Stimulated activated naive B cell treated with anti-CD40 and anti-IgM and Interleukin-4, amounts not matched to agents 10 μg/mL and 1 μg/mL and 100 μg/mL, for 72 hours (primary cell): ENCODE data around the gene LBHD2.

Source experiments
- ATAC-seq, 2 donors: fragments of 150-1000 bp; cut with Tn5 transposase; replicated peaks; 2 replicates each; pipeline ENCODE4 v1.10.0; 2021; ENCODE audit warnings: moderate library complexity in 1 of 2
- DNase-seq: peaks from one replicate; pipeline ENCODE4 v3.0.0; 2021
- H3K27ac Mint-ChIP-seq: one replicate; pipeline ENCODE4 v1.8.0; 2022; ENCODE audit warnings: mild to moderate bottlenecking, mixed read lengths
- H3K27me3 Mint-ChIP-seq, 2 donors: one replicate each; pipeline ENCODE4 v1.8.0; 2022; ENCODE audit warnings: mixed read lengths in 2 of 2
- H3K36me3 Mint-ChIP-seq, 2 donors: one replicate each; pipeline ENCODE4 v1.8.0; 2022; ENCODE audit warnings: mixed read lengths in 2 of 2, mild to moderate bottlenecking in 1 of 2
- H3K4me1 Mint-ChIP-seq, 2 donors: one replicate each; pipeline ENCODE4 v1.8.0; 2022; ENCODE audit warnings: mixed read lengths in 2 of 2, mild to moderate bottlenecking in 1 of 2
- H3K4me3 Mint-ChIP-seq, 2 donors: one replicate each; pipeline ENCODE4 v1.8.0; 2022; ENCODE audit warnings: mild to moderate bottlenecking in 2 of 2, mixed read lengths in 2 of 2, moderate library complexity in 1 of 2
- H3K9me3 Mint-ChIP-seq, 2 donors: one replicate each; pipeline ENCODE4 v1.8.0; 2022; ENCODE audit warnings: mixed read lengths in 2 of 2, mild to moderate bottlenecking in 1 of 2

Gene LBHD2

GRCh38 chr14:103137689-103138300 lies 53.8 kb downstream of the LBHD2 start:
- Mint-ChIP-seq H3K27me3 (peaks cover 30 to 55% of the 10 kb centered on the region in 2 donors), H3K27ac (no peak overlapping the region), H3K36me3 (peaks cover 0 to 17% of the 10 kb centered on the region in 2 donors), H3K4me3 (no peak overlapping the region), H3K9me3 (peaks cover 0 to 4% of the 10 kb centered on the region in 2 donors), H3K4me1 (peaks cover 14 to 20% of the 10 kb centered on the region in 2 donors)
- ATAC-seq (no peak), DNase-seq (no peak)

DNA sequence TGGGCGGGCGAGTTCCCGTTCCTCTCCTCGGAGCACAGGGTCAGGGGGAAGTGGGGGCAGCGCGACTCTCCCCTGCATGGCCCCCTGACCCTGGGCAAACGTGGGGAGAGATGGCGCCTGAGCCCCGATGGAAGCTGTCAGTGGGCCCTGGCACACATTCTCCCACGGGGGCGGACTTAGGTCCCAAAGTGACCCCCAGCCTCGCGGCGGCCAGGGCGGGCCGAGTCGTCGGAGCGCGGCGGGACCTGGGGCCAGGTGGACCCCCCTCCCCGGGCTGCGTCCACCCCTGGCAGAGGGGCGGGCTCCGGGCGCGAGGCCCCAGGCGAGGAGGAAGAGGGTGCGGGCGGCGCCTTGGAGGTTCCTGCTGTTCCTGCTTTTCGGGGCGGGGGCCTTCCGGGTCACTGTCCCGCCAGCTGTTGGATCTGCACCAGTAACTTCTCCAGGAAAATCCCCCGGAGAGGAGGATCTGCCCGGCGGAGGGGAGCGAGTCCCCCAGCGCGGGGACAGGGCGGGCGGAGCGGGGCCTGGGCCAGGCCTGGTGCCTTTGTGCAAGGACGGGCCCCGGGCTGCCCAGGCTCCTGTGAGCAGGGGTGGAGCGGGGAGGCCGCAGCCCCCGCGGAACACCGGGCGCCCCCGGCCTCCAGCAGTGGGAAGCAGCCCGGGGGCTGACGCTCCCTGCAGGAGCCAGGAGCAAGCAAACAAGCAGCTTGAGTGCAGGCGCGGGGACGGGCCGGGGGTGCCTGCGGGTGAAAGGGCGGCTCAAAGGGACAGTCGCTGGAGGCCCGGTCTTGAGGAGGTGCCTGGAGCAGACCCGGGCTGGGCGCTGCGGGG lies 54.5 kb downstream of the LBHD2 start:
- Mint-ChIP-seq H3K27me3 (peaks cover 37 to 63% of the 10 kb centered on the region in 2 donors), H3K9me3 (peaks cover 0 to 4% of the 10 kb centered on the region in 2 donors), H3K4me3 (no peak overlapping the region), H3K27ac (no peak overlapping the region), H3K4me1 (peaks cover 14 to 20% of the 10 kb centered on the region in 2 donors), H3K36me3 (peaks cover 0 to 17% of the 10 kb centered on the region in 2 donors)
- no peak for ATAC-seq
- no peak for DNase-seq

DNA sequence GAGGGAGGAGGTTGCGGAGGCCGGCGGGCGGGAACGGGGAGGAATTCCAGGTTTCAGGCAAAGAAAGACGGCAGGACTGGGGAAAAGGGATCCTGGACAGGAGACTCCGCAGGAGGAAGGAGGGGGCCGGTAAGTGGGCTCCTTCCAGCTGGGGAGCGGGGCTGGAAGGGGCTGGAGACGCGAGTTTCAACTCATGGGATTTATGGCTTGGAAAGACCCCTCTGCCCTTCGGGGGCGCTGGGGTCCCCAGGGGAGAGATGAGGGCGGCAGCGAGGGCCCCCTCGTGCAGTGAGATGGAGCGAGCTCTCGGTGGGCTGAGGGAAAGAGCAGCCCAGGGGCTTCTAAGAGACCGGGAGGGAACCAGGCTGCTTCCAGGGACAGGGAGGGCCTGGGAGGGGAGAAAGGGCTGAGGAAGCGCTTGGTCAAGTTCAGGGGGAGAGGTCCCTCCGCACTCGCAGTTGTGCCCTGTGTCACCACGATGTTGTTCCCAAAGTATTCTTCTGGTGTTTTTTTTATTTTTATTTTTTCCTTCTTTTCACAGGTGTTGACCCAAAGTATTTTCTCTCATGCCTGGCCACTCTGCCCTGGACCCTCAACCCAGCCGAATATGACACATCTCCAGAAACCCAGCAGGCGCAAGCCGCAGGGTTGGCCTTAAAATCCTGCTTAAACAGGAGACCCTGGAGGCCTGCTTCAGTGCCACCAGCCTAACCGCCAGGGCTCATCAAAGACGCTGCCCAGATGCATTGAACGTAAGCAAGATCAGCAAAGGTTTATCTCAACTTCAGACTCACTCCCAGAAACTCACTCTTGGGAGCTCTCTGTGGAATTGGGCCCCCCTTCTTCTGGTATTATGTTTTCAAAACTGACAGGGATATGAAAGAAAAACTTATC lies 55.4 kb downstream of the LBHD2 start:
- H3K4me1 Mint-ChIP-seq, result peaks cover 14 to 20% of the 10 kb centered on the region in 2 donors
- peak overlapping the region; percentile 37 for H3K27ac Mint-ChIP-seq
- peaks cover 41 to 67% of the 10 kb centered on the region in 2 donors for H3K27me3 Mint-ChIP-seq
- ATAC-seq (no peak), DNase-seq (no peak)
- peaks cover 0 to 13% of the 10 kb centered on the region in 2 donors for H3K36me3 Mint-ChIP-seq
- peaks cover 0 to 4% of the 10 kb centered on the region in 2 donors for H3K9me3 Mint-ChIP-seq
- H3K4me3 Mint-ChIP-seq, result no peak overlapping the region
